ENCODE measurements around the gene MAP1LC3C. TPM values are rescaled to one million over a fixed set of nuclear protein-coding genes. Genes with fewer than 3 reads are reported as not detected.

The MAP1LC3C gene
- total RNA-seq, 1 experiment from 2014 or later = not detected

- Histone ChIP-seq H4K20me1 (ENCODE audit: low read length) (no peaks in the 10 kb centered on the region), H3K4me2 (ENCODE audit: low read length) (no peak overlapping the region), H2AFZ (ENCODE audit: low read length) (no peak overlapping the region), H3K4me1 (ENCODE audit: insufficient read depth, low read length) (no peaks in the 10 kb centered on the region), H3K4me3 (ENCODE audit: low read length) (no peak overlapping the region), H3K36me3 (ENCODE audit: low read depth, low read length) (no peaks in the 10 kb centered on the region), H3K9me2 (replicated peaks; ENCODE audit: low read length) (no peaks in the 10 kb centered on the region), H3K27me3 (ENCODE audit: low read length) (no peaks in the 10 kb centered on the region), H3K79me2 (ENCODE audit: low read length) (no peaks in the 10 kb centered on the region), H3K27ac (ENCODE audit: low read length) (no peak overlapping the region), H3K9ac (ENCODE audit: low read length) (no peak overlapping the region), H3F3A (ENCODE audit: low read length, unreplicated experiment) (no peaks in the 10 kb centered on the region), H3K9me3 (ENCODE audit: low read length) (no peaks in the 10 kb centered on the region)
- no peak for ATAC-seq
- ChIA-PET POLR2A (ENCODE audit: unreplicated experiment) (no interaction called here), CTCF (no interaction called here)
- DNase-seq = peak; percentile 27
- intact Hi-C loops (cut with micrococcal nuclease) = no loop called here
- TF ChIP-seq EZH2 (IDR thresholded peaks at IDR 0.05; ENCODE audit: low read length, unreplicated experiment) (no peak), CTCF (conservative IDR thresholded peaks at IDR 0.05; ENCODE audit: low read depth, low read length) (no peak), EZH2phosphoT487 (IDR thresholded peaks at IDR 0.05; ENCODE audit: borderline replicate concordance, low read length) (no peak)
- no TSS peak for BruUV-seq (replicated peaks)
Measured at GRCh38 chr1:242004751-242005495, 6.0 kb upstream of the MAP1LC3C start.

- TF ChIP-seq CTCF (conservative IDR thresholded peaks at IDR 0.05; ENCODE audit: low read depth, low read length) = no peak
- TF ChIP-seq EZH2 (IDR thresholded peaks at IDR 0.05; ENCODE audit: low read length, unreplicated experiment) = no peak
- TF ChIP-seq EZH2phosphoT487 (IDR thresholded peaks at IDR 0.05; ENCODE audit: borderline replicate concordance, low read length) = no peak
- ATAC-seq (no peak), DNase-seq (no peak)
- Histone ChIP-seq H4K20me1 (ENCODE audit: low read length) (no peaks in the 10 kb centered on the region), H3K9ac (ENCODE audit: low read length) (no peak overlapping the region), H3K4me2 (ENCODE audit: low read length) (no peak overlapping the region), H3K79me2 (ENCODE audit: low read length) (no peaks in the 10 kb centered on the region), H3K4me3 (ENCODE audit: low read length) (no peak overlapping the region), H3K27ac (ENCODE audit: low read length) (no peak overlapping the region), H2AFZ (ENCODE audit: low read length) (no peak overlapping the region), H3K36me3 (ENCODE audit: low read depth, low read length) (no peaks in the 10 kb centered on the region), H3F3A (ENCODE audit: low read length, unreplicated experiment) (no peaks in the 10 kb centered on the region), H3K27me3 (ENCODE audit: low read length) (no peaks in the 10 kb centered on the region), H3K4me1 (ENCODE audit: insufficient read depth, low read length) (peaks cover 16% of the 10 kb centered on the region), H3K9me2 (replicated peaks; ENCODE audit: low read length) (no peaks in the 10 kb centered on the region), H3K9me3 (ENCODE audit: low read length) (no peaks in the 10 kb centered on the region)
- ChIA-PET CTCF (no interaction called here), POLR2A (ENCODE audit: unreplicated experiment) (no interaction called here)
- BruUV-seq (replicated peaks) = no TSS peak
- intact Hi-C loops (cut with micrococcal nuclease) = no loop called here
Measured at GRCh38 chr1:242002510-242002909, 3.6 kb upstream of the MAP1LC3C start.

GRCh38 chr1:242002072-242002471 lies 3.2 kb upstream of the MAP1LC3C start:
- H3K9me3 ChIP-seq (ENCODE audit: low read length) = no peaks in the 10 kb centered on the region
- no peaks in the 10 kb centered on the region for H3K36me3 ChIP-seq (ENCODE audit: low read depth, low read length)
- H3F3A ChIP-seq (ENCODE audit: low read length, unreplicated experiment) = no peaks in the 10 kb centered on the region
- no peak for DNase-seq
- no peak overlapping the region for H2AFZ ChIP-seq (ENCODE audit: low read length)
- H3K79me2 ChIP-seq (ENCODE audit: low read length) = no peaks in the 10 kb centered on the region
- ChIA-PET CTCF (no interaction called here), POLR2A (ENCODE audit: unreplicated experiment) (no interaction called here)
- no TSS peak for BruUV-seq (replicated peaks)
- H4K20me1 ChIP-seq (ENCODE audit: low read length) = no peaks in the 10 kb centered on the region
- H3K27ac ChIP-seq (ENCODE audit: low read length) = no peak overlapping the region
- no peaks in the 10 kb centered on the region for H3K9me2 ChIP-seq (replicated peaks; ENCODE audit: low read length)
- no peak overlapping the region for H3K4me3 ChIP-seq (ENCODE audit: low read length)
- H3K4me2 ChIP-seq (ENCODE audit: low read length) = no peak overlapping the region
- peaks cover 19% of the 10 kb centered on the region for H3K4me1 ChIP-seq (ENCODE audit: insufficient read depth, low read length)
- no peak for ATAC-seq
- no peaks in the 10 kb centered on the region for H3K27me3 ChIP-seq (ENCODE audit: low read length)
- intact Hi-C loops (cut with micrococcal nuclease) = no loop called here
- TF ChIP-seq EZH2phosphoT487 (IDR thresholded peaks at IDR 0.05; ENCODE audit: borderline replicate concordance, low read length) (no peak), CTCF (conservative IDR thresholded peaks at IDR 0.05; ENCODE audit: low read depth, low read length) (no peak), EZH2 (IDR thresholded peaks at IDR 0.05; ENCODE audit: low read length, unreplicated experiment) (no peak)
- H3K9ac ChIP-seq (ENCODE audit: low read length) = no peak overlapping the region
